GM23338 (cell line): ENCODE results near the gene TCFL5. TPM values are rescaled to one million over a fixed set of nuclear protein-coding genes. Genes with fewer than 3 reads are reported as not detected.

Source experiments
- ATAC-seq: fragments of 200-7000 bp; cut with Tn5 transposase; 3 replicates; pipeline ENCODE4 v1.9.1; 2020
- DNase-seq: peaks from one replicate; pipeline ENCODE4 v3.0.0-alpha.2; 2015; ENCODE audit warnings: low spot score
- H2AFZ ChIP-seq: fragments of 200-600 bp; sonication (generic); 2 replicates; pipeline ENCODE4 v1.8.0; 2016; ENCODE audit warnings: antibody characterized with exemption, mild to moderate bottlenecking, moderate library complexity
- H3F3A ChIP-seq: fragments of 200-600 bp; sonication (generic); replicated peaks from 2 replicates; pipeline ENCODE4 v1.8.0; 2017; ENCODE audit warnings: antibody characterized with exemption, mixed run types, low read depth
- H3K27ac ChIP-seq: fragments of 200-600 bp; sonication (generic); 2 replicates; pipeline ENCODE4 v1.6.1; 2016; ENCODE audit warnings: low read depth
- H3K27me3 ChIP-seq: fragments of 200-600 bp; sonication (generic); 2 replicates; pipeline ENCODE4 v1.8.0; 2016; ENCODE audit warnings: mild to moderate bottlenecking, mixed run types, moderate library complexity; ENCODE audit not compliant: insufficient read depth
- H3K36me3 ChIP-seq: fragments of 200-600 bp; sonication (generic); 2 replicates; pipeline ENCODE4 v1.8.0; 2016; ENCODE audit warnings: mild to moderate bottlenecking; ENCODE audit not compliant: insufficient read depth
- H3K4me1 ChIP-seq: fragments of 200-600 bp; sonication (generic); 2 replicates; pipeline ENCODE4 v1.8.0; 2016; ENCODE audit warnings: mild to moderate bottlenecking, moderate library complexity; ENCODE audit not compliant: insufficient read depth
- H3K4me2 ChIP-seq: fragments of 200-600 bp; sonication (generic); 2 replicates; pipeline ENCODE4 v1.7.1; 2017; ENCODE audit warnings: mixed run types
- H3K4me3 ChIP-seq: fragments of 200-600 bp; sonication (generic); 2 replicates; pipeline ENCODE4 v1.6.1; 2016; ENCODE audit warnings: mixed run types
- H3K79me2 ChIP-seq: fragments of 200-600 bp; sonication (generic); replicated peaks from 2 replicates; pipeline ENCODE4 v1.8.0; 2017; ENCODE audit warnings: mild to moderate bottlenecking; ENCODE audit not compliant: insufficient read depth
- H3K9me2 ChIP-seq: fragments of 200-600 bp; sonication (generic); 2 replicates; pipeline ENCODE4 v1.8.0; 2017; ENCODE audit not compliant: insufficient read depth
- H4K20me1 ChIP-seq: fragments of 200-600 bp; sonication (generic); replicated peaks from 2 replicates; pipeline ENCODE4 v1.8.0; 2017; ENCODE audit warnings: mild to moderate bottlenecking; ENCODE audit not compliant: insufficient read depth
- H3K27ac Mint-ChIP-seq: 2 replicates; pipeline ENCODE4 v1.8.0; 2020; ENCODE audit warnings: inconsistent platforms, mild to moderate bottlenecking, moderate library complexity, mixed read lengths
- H3K27me3 Mint-ChIP-seq: 3 replicates; pipeline ENCODE4 v1.8.0; 2022; ENCODE audit warnings: low read depth, mild to moderate bottlenecking, moderate library complexity, mixed read lengths, inconsistent platforms; ENCODE audit not compliant: insufficient read depth, poor library complexity
- H3K36me3 Mint-ChIP-seq: 3 replicates; pipeline ENCODE4 v1.8.0; 2021; ENCODE audit warnings: low read depth, mild to moderate bottlenecking, inconsistent platforms, moderate library complexity, mixed read lengths
- H3K4me1 Mint-ChIP-seq: 3 replicates; pipeline ENCODE4 v1.8.0; 2020; ENCODE audit warnings: mild to moderate bottlenecking, inconsistent platforms, mixed read lengths
- H3K4me3 Mint-ChIP-seq: 3 replicates; pipeline ENCODE4 v1.8.0; 2021; ENCODE audit warnings: moderate library complexity, mild to moderate bottlenecking, inconsistent platforms, mixed read lengths
- H3K9me3 Mint-ChIP-seq: 3 replicates; pipeline ENCODE4 v1.8.0; 2020; ENCODE audit warnings: moderate library complexity, mild to moderate bottlenecking, inconsistent platforms, mixed read lengths
- CREB1 ChIP-seq: fragments of 250-450 bp; sonication (Bioruptor Pico); IDR thresholded peaks from 2 replicates; pipeline ENCODE4 v1.5.0; 2020; ENCODE audit warnings: low read depth, mild to moderate bottlenecking, moderate library complexity
- EZH2 ChIP-seq: fragments of 200-600 bp; sonication (generic); IDR thresholded peaks from one replicate; pipeline ENCODE4 v1.8.0; 2017; ENCODE audit warnings: antibody characterized with exemption, mild to moderate bottlenecking, low read depth; ENCODE audit not compliant: unreplicated experiment
- EZH2phosphoT487 ChIP-seq: fragments of 200-600 bp; sonication (generic); IDR thresholded peaks from one replicate; pipeline ENCODE4 v1.8.1; 2018; ENCODE audit warnings: antibody characterized with exemption; ENCODE audit not compliant: unreplicated experiment
- JUNB ChIP-seq: IDR thresholded peaks from one replicate; pipeline ENCODE4 v1.6.1; 2016; ENCODE audit warnings: antibody characterized with exemption; ENCODE audit not compliant: unreplicated experiment
- NANOG ChIP-seq: IDR thresholded peaks from 2 replicates; pipeline ENCODE4 v1.6.1; 2016; ENCODE audit warnings: antibody characterized with exemption, borderline replicate concordance
- POLR2AphosphoS5 ChIP-seq: IDR thresholded peaks from 2 replicates; pipeline ENCODE4 v1.6.1; 2016; ENCODE audit warnings: antibody characterized with exemption, low read depth
- STAT1 ChIP-seq: IDR thresholded peaks from one replicate; pipeline ENCODE4 v1.6.1; 2016; ENCODE audit warnings: antibody characterized with exemption; ENCODE audit not compliant: unreplicated experiment
- ZNF114 ChIP-seq: fragments of 250-450 bp; sonication (Bioruptor Pico); IDR thresholded peaks from 2 replicates; pipeline ENCODE4 v1.5.0; 2020; ENCODE audit warnings: mild to moderate bottlenecking, moderate library complexity
- ZNF331 ChIP-seq: fragments of 250-450 bp; sonication (Bioruptor Pico); IDR thresholded peaks from 2 replicates; pipeline ENCODE4 v1.5.0; 2020; ENCODE audit warnings: low read depth, mild to moderate bottlenecking, moderate library complexity
- polyA plus RNA-seq: library from polyadenylated mRNA; unstranded; fragments of >200 nt; fragmentation: Nextera tagmentation; extraction: Ambion mirVana; gene quantifications from 2 replicates; pipeline ENCODE4 v1.2.1, GENCODE V29; 2016
- total RNA-seq: library from RNA; depleted of rRNA; stranded (reverse); fragments of >200 nt; shearing (Covaris generic); gene quantifications from 2 replicates; pipeline ENCODE4 v1.2.3, GENCODE V29; 2014
- TF ChIP-seq, protein P1 (sequence below): IDR thresholded peaks from one replicate; pipeline ENCODE4 v1.6.1; 2018; ENCODE audit warnings: antibody characterized with exemption; ENCODE audit not compliant: unreplicated experiment
- TF ChIP-seq, protein P2 (sequence below), 2 experiments: fragments of 200-600 bp in 1 of 2; sonication (generic) in 1 of 2; conservative IDR thresholded peaks; 2 replicates each; pipeline versions ENCODE4 v1.5.1 to v1.6.1; 2016 to 2017; ENCODE audit warnings: antibody characterized with exemption in 2 of 2, low read depth in 2 of 2, mild to moderate bottlenecking in 2 of 2, moderate library complexity in 1 of 2
- TF ChIP-seq, protein P3 (sequence below): IDR thresholded peaks from 2 replicates; pipeline ENCODE4 v1.6.1; 2016; ENCODE audit warnings: antibody characterized with exemption
- TF ChIP-seq, protein P4 (sequence below): fragments of 250-450 bp; sonication (Bioruptor Pico); IDR thresholded peaks from 2 replicates; pipeline ENCODE4 v1.5.0; 2020; ENCODE audit warnings: mild to moderate bottlenecking, moderate library complexity

The TCFL5 gene
- total and polyA plus RNA-seq, 2 experiments from 2014 or later, result 5.8 to 19.3 TPM

DNA sequence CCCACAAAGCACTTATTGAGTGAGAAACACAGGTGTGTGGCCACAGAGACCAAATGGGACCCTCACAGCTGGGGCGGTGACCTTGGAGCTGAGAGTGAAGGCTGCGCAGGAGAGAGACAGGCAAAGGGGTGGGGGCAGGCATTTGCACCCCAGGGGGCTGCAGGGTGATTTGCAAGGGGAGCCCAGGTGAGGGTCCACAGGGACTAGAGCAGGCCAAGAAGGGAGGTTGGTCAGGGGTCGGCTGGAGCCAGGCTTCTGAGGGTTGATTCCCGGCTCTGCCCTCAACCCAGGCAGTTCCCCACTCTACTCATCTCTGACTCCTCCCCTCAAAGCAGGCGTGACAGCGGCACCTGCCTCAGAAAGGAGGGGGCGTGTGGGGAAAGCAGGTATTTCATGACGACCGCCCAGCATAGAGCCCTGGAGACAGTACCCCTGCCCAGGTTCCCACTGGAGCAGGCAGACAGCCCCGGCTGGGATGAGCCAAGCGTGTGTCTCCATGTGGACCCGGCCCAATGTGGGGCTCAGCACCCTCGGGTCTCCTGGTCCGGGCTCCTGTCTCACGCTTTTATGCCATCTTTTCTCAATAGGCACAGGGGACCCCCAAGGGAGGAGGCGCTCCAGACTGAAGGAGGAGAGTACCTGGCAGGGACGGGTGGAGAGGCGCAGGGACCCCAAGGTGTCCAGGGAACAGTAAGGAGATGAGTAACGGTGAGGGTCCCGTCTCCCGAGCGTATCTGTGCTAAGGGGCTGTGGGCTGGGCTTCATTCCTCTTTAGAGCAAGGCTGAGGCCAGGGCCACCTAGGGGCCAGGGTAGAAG lies 68.5 kb downstream of the TCFL5 start:
- DNase-seq, result peak; percentile 64
- H2AFZ ChIP-seq, result no peak overlapping the region

More for the DNA sequence above, 68.5 kb downstream of the TCFL5 start:
- Histone ChIP-seq H3K4me1 (peaks cover 7% of the 10 kb centered on the region; the same call in 1 of the 2 replicates), H3K4me2 (peak overlapping the region; percentile 79; the same call in 1 of the 2 replicates), H3K36me3 (no peaks in the 10 kb centered on the region), H4K20me1 (no peaks in the 10 kb centered on the region), H3F3A (peaks cover 9% of the 10 kb centered on the region; the same call in 1 of the 2 replicates), H3K4me3 (no peak overlapping the region), H3K27me3 (peaks cover 17% of the 10 kb centered on the region), H3K27ac (no peak overlapping the region), H3K9me2 (no peaks in the 10 kb centered on the region), H3K79me2 (no peaks in the 10 kb centered on the region)
- ATAC-seq, result peak; percentile 6
- Mint-ChIP-seq H3K4me1 (peaks cover 10% of the 10 kb centered on the region), H3K27ac (no peak overlapping the region), H3K4me3 (peak overlapping the region; percentile 33; the same call in 1 of the 3 replicates), H3K9me3 (no peaks in the 10 kb centered on the region), H3K27me3 (peaks cover 34% of the 10 kb centered on the region), H3K36me3 (peaks cover under 1% of the 10 kb centered on the region; the same call in 2 of the 3 replicates)
- TF ChIP-seq EZH2phosphoT487 (no peak), ZNF331 (CRISPR knock-in tag) (no peak), STAT1 (no peak), POLR2AphosphoS5 (no peak), JUNB (no peak), EZH2 (no peak), CREB1 (CRISPR knock-in tag) (no peak), ZNF114 (CRISPR knock-in tag) (no peak), NANOG (no peak)
- TF ChIP-seq, protein P1, sequence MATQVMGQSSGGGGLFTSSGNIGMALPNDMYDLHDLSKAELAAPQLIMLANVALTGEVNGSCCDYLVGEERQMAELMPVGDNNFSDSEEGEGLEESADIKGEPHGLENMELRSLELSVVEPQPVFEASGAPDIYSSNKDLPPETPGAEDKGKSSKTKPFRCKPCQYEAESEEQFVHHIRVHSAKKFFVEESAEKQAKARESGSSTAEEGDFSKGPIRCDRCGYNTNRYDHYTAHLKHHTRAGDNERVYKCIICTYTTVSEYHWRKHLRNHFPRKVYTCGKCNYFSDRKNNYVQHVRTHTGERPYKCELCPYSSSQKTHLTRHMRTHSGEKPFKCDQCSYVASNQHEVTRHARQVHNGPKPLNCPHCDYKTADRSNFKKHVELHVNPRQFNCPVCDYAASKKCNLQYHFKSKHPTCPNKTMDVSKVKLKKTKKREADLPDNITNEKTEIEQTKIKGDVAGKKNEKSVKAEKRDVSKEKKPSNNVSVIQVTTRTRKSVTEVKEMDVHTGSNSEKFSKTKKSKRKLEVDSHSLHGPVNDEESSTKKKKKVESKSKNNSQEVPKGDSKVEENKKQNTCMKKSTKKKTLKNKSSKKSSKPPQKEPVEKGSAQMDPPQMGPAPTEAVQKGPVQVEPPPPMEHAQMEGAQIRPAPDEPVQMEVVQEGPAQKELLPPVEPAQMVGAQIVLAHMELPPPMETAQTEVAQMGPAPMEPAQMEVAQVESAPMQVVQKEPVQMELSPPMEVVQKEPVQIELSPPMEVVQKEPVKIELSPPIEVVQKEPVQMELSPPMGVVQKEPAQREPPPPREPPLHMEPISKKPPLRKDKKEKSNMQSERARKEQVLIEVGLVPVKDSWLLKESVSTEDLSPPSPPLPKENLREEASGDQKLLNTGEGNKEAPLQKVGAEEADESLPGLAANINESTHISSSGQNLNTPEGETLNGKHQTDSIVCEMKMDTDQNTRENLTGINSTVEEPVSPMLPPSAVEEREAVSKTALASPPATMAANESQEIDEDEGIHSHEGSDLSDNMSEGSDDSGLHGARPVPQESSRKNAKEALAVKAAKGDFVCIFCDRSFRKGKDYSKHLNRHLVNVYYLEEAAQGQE, result no peak
- TF ChIP-seq, protein P2, sequence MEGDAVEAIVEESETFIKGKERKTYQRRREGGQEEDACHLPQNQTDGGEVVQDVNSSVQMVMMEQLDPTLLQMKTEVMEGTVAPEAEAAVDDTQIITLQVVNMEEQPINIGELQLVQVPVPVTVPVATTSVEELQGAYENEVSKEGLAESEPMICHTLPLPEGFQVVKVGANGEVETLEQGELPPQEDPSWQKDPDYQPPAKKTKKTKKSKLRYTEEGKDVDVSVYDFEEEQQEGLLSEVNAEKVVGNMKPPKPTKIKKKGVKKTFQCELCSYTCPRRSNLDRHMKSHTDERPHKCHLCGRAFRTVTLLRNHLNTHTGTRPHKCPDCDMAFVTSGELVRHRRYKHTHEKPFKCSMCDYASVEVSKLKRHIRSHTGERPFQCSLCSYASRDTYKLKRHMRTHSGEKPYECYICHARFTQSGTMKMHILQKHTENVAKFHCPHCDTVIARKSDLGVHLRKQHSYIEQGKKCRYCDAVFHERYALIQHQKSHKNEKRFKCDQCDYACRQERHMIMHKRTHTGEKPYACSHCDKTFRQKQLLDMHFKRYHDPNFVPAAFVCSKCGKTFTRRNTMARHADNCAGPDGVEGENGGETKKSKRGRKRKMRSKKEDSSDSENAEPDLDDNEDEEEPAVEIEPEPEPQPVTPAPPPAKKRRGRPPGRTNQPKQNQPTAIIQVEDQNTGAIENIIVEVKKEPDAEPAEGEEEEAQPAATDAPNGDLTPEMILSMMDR (conservative IDR thresholded peaks at IDR 0.05; ENCODE audit: low read depth in 2 of 2), result no peak
- TF ChIP-seq, protein P3, sequence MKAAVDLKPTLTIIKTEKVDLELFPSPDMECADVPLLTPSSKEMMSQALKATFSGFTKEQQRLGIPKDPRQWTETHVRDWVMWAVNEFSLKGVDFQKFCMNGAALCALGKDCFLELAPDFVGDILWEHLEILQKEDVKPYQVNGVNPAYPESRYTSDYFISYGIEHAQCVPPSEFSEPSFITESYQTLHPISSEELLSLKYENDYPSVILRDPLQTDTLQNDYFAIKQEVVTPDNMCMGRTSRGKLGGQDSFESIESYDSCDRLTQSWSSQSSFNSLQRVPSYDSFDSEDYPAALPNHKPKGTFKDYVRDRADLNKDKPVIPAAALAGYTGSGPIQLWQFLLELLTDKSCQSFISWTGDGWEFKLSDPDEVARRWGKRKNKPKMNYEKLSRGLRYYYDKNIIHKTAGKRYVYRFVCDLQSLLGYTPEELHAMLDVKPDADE, result no peak
- TF ChIP-seq, protein P4, sequence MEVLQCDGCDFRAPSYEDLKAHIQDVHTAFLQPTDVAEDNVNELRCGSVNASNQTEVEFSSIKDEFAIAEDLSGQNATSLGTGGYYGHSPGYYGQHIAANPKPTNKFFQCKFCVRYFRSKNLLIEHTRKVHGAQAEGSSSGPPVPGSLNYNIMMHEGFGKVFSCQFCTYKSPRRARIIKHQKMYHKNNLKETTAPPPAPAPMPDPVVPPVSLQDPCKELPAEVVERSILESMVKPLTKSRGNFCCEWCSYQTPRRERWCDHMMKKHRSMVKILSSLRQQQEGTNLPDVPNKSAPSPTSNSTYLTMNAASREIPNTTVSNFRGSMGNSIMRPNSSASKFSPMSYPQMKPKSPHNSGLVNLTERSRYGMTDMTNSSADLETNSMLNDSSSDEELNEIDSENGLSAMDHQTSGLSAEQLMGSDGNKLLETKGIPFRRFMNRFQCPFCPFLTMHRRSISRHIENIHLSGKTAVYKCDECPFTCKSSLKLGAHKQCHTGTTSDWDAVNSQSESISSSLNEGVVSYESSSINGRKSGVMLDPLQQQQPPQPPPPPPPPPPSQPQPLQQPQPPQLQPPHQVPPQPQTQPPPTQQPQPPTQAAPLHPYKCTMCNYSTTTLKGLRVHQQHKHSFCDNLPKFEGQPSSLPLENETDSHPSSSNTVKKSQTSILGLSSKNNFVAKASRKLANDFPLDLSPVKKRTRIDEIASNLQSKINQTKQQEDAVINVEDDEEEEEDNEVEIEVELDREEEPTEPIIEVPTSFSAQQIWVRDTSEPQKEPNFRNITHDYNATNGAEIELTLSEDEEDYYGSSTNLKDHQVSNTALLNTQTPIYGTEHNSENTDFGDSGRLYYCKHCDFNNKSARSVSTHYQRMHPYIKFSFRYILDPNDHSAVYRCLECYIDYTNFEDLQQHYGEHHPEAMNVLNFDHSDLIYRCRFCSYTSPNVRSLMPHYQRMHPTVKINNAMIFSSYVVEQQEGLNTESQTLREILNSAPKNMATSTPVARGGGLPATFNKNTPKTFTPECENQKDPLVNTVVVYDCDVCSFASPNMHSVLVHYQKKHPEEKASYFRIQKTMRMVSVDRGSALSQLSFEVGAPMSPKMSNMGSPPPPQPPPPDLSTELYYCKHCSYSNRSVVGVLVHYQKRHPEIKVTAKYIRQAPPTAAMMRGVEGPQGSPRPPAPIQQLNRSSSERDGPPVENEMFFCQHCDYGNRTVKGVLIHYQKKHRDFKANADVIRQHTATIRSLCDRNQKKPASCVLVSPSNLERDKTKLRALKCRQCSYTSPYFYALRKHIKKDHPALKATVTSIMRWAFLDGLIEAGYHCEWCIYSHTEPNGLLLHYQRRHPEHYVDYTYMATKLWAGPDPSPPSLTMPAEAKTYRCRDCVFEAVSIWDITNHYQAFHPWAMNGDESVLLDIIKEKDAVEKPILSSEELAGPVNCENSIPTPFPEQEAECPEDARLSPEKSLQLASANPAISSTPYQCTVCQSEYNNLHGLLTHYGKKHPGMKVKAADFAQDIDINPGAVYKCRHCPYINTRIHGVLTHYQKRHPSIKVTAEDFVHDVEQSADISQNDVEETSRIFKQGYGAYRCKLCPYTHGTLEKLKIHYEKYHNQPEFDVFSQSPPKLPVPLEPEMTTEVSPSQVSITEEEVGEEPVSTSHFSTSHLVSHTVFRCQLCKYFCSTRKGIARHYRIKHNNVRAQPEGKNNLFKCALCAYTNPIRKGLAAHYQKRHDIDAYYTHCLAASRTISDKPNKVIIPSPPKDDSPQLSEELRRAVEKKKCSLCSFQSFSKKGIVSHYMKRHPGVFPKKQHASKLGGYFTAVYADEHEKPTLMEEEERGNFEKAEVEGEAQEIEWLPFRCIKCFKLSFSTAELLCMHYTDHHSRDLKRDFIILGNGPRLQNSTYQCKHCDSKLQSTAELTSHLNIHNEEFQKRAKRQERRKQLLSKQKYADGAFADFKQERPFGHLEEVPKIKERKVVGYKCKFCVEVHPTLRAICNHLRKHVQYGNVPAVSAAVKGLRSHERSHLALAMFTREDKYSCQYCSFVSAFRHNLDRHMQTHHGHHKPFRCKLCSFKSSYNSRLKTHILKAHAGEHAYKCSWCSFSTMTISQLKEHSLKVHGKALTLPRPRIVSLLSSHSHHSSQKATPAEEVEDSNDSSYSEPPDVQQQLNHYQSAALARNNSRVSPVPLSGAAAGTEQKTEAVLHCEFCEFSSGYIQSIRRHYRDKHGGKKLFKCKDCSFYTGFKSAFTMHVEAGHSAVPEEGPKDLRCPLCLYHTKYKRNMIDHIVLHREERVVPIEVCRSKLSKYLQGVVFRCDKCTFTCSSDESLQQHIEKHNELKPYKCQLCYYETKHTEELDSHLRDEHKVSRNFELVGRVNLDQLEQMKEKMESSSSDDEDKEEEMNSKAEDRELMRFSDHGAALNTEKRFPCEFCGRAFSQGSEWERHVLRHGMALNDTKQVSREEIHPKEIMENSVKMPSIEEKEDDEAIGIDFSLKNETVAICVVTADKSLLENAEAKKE, result no peak
